Urinary bladder (tissue), 4 donors: Measurements from ENCODE around the gene PAX8. TPM values are rescaled to one million over a fixed set of nuclear protein-coding genes. Genes with fewer than 3 reads are reported as not detected.
"Not testable (repeated sequence)": the region's sequence is repeated elsewhere in the genome, so short reads cannot be mapped to it uniquely, and the experiment has no call there.

Source experiments
- DNase-seq: peaks from one replicate; pipeline ENCODE4 v3.0.0-alpha.2; 2015; ENCODE audit errors: extremely low spot score
- H3K27ac ChIP-seq: one replicate; pipeline ENCODE4 v1.5.1; 2013; ENCODE audit warnings: low read depth, mild to moderate bottlenecking, moderate library complexity
- H3K36me3 ChIP-seq: one replicate; pipeline ENCODE4 v1.6.1; 2013; ENCODE audit warnings: mild to moderate bottlenecking, moderate library complexity; ENCODE audit not compliant: insufficient read depth
- H3K4me1 ChIP-seq: one replicate; pipeline ENCODE4 v1.6.1; 2013; ENCODE audit warnings: mild to moderate bottlenecking, moderate library complexity; ENCODE audit not compliant: insufficient read depth
- H3K4me3 ChIP-seq: one replicate; pipeline ENCODE4 v1.5.1; 2013; ENCODE audit warnings: low read depth, low read length
- WGBS: extraction: QIAGEN DNeasy Blood & Tissue Kit; methylation state at CpG from one replicate; pipeline ENCODE4 v1.1.7; 2013; 5-methylcytosine and 5-hydroxymethylcytosine counted together
- polyA plus RNA-seq: library from polyadenylated mRNA; stranded (reverse); fragments of 200-250 nt; gene quantifications from one replicate; pipeline ENCODE4 v1.2.3, GENCODE V29; 2013
- total RNA-seq: library from RNA; depleted of rRNA; stranded (reverse); fragments of >200 nt; gene quantifications from one replicate; pipeline ENCODE4 v1.2.3, GENCODE V29; 2014
- donor health status: healthy with polysubstance abuse.
- donor health status: healthy.

Gene PAX8
- total and polyA plus RNA-seq, 2 donors, result 0.19 to 0.26 TPM

- not testable (repeated sequence) for DNase-seq, H3K27ac ChIP-seq
- WGBS, result 81% methylated on average over 4 of the region's 4 CpGs
Measured at GRCh38 chr2:113306207-113306606, 27.5 kb upstream of the PAX8 start.

GRCh38 chr2:113305749-113306148, 27.0 kb upstream of the PAX8 start:
- not testable (repeated sequence) for H3K27ac ChIP-seq, H3K36me3 ChIP-seq, H3K4me3 ChIP-seq, DNase-seq, H3K4me1 ChIP-seq
- WGBS, result 56% methylated on average over 14 of the region's 15 CpGs

More at GRCh38 chr2:113306207-113306606, 27.5 kb upstream of the PAX8 start:
- not testable (repeated sequence) for H3K4me1 ChIP-seq, H3K36me3 ChIP-seq, H3K4me3 ChIP-seq

- Histone ChIP-seq H3K4me3 (no peak overlapping the region), H3K4me1 (no peaks in the 10 kb centered on the region), H3K27ac (no peak overlapping the region), H3K36me3 (no peaks in the 10 kb centered on the region)
- DNase-seq, result no peak
- 86% methylated on average over 6 of the region's 6 CpGs for WGBS
Measured at GRCh38 chr2:113305146-113305545, 26.4 kb upstream of the PAX8 start.

GRCh38 chr2:113304702-113305101, 26.0 kb upstream of the PAX8 start:
- WGBS, result 91% methylated on average over 6 of the region's 6 CpGs
- no peaks in the 10 kb centered on the region for H3K4me1 ChIP-seq
- H3K36me3 ChIP-seq, result no peaks in the 10 kb centered on the region
- no peak overlapping the region for H3K27ac ChIP-seq
- no peak for DNase-seq
- H3K4me3 ChIP-seq, result no peak overlapping the region

- not testable (repeated sequence) for H3K27ac ChIP-seq, H3K4me3 ChIP-seq, DNase-seq, H3K36me3 ChIP-seq, H3K4me1 ChIP-seq
- 82% methylated on average over 9 of the region's 9 CpGs for WGBS
Measured at GRCh38 chr2:113302216-113302980, 23.7 kb upstream of the PAX8 start.

- Histone ChIP-seq H3K4me3 (no peak overlapping the region), H3K36me3 (no peaks in the 10 kb centered on the region), H3K27ac (no peak overlapping the region), H3K4me1 (no peaks in the 10 kb centered on the region)
- 87% methylated on average over 4 of the region's 4 CpGs for WGBS
- DNase-seq, result no peak
Measured at GRCh38 chr2:113300281-113300680, 21.6 kb upstream of the PAX8 start.

GRCh38 chr2:113298176-113298575, 19.5 kb upstream of the PAX8 start:
- 87% methylated on average over 2 of the region's 2 CpGs for WGBS
- Histone ChIP-seq H3K27ac (no peak overlapping the region), H3K4me3 (no peak overlapping the region), H3K36me3 (no peaks in the 10 kb centered on the region), H3K4me1 (no peaks in the 10 kb centered on the region)
- no peak for DNase-seq

GRCh38 chr2:113297590-113297989, 18.9 kb upstream of the PAX8 start:
- not testable (repeated sequence) for DNase-seq, H3K36me3 ChIP-seq, H3K27ac ChIP-seq, H3K4me1 ChIP-seq, H3K4me3 ChIP-seq
- 45% methylated on average over 2 of the region's 2 CpGs for WGBS

GRCh38 chr2:113291191-113291590, 12.5 kb upstream of the PAX8 start:
- Histone ChIP-seq H3K36me3 (no peaks in the 10 kb centered on the region), H3K27ac (no peak overlapping the region), H3K4me3 (no peak overlapping the region), H3K4me1 (no peaks in the 10 kb centered on the region)
- no peak for DNase-seq
- 15% methylated on average over 28 of the region's 28 CpGs for WGBS

- H3K27ac ChIP-seq, H3K36me3 ChIP-seq, H3K4me1 ChIP-seq, DNase-seq, H3K4me3 ChIP-seq: not testable (repeated sequence)
- 86% methylated on average over 5 of the region's 5 CpGs for WGBS
Measured at GRCh38 chr2:113288674-113289149, 10.0 kb upstream of the PAX8 start.

GRCh38 chr2:113288117-113288673, 9.5 kb upstream of the PAX8 start:
- 45% methylated on average over 4 of the region's 6 CpGs for WGBS
- not testable (repeated sequence) for H3K36me3 ChIP-seq, H3K4me1 ChIP-seq

GRCh38 chr2:113285816-113286215, 7.1 kb upstream of the PAX8 start:
- Histone ChIP-seq H3K4me1 (no peaks in the 10 kb centered on the region), H3K36me3 (no peaks in the 10 kb centered on the region), H3K27ac (no peak overlapping the region), H3K4me3 (no peak overlapping the region)
- 90% methylated on average over 3 of the region's 3 CpGs for WGBS
- no peak for DNase-seq

More at GRCh38 chr2:113288117-113288673, 9.5 kb upstream of the PAX8 start:
- not testable (repeated sequence) for H3K27ac ChIP-seq, H3K4me3 ChIP-seq, DNase-seq

GRCh38 chr2:113284999-113285398, 6.3 kb upstream of the PAX8 start:
- H3K4me3 ChIP-seq, H3K4me1 ChIP-seq, H3K36me3 ChIP-seq, H3K27ac ChIP-seq, DNase-seq: not testable (repeated sequence)
- WGBS, result 67% methylated on average over 6 of the region's 6 CpGs

GRCh38 chr2:113284476-113284875, 5.8 kb upstream of the PAX8 start:
- 87% methylated on average over 1 of the region's 1 CpG for WGBS
- H3K27ac ChIP-seq, result no peak overlapping the region
- no peaks in the 10 kb centered on the region for H3K4me1 ChIP-seq
- H3K36me3 ChIP-seq, result no peaks in the 10 kb centered on the region
- no peak overlapping the region for H3K4me3 ChIP-seq
- no peak for DNase-seq
